OCI-LY1 (cell line): Measurements from ENCODE around the gene SH3TC2.
A peak's percentile ranks its signal among the peaks of the same experiment; 100 is the strongest.

Experiments used
- H2AFZ ChIP-seq: fragments of 200-600 bp; sonication (generic), shearing (Covaris generic); 2 replicates; pipeline ENCODE4 v1.6.0; 2014; ENCODE audit warnings: antibody characterized with exemption, mild to moderate bottlenecking, low read length
- H3F3A ChIP-seq: fragments of 200-600 bp; sonication (generic), shearing (Covaris generic); 2 replicates; pipeline ENCODE4 v1.6.0; 2014; ENCODE audit warnings: mild to moderate bottlenecking, antibody characterized with exemption, low read length, moderate library complexity; ENCODE audit not compliant: insufficient read depth
- H3K27ac ChIP-seq: fragments of 200-600 bp; sonication (generic); 2 replicates; pipeline ENCODE4 v1.5.1; 2014; ENCODE audit warnings: low read length, mixed run types, mild to moderate bottlenecking, low read depth; ENCODE audit not compliant: poor library complexity, severe bottlenecking
- H3K27me3 ChIP-seq: fragments of 200-600 bp; sonication (generic); 2 replicates; pipeline ENCODE4 v1.6.0; 2014; ENCODE audit warnings: antibody characterized with exemption, mild to moderate bottlenecking, low read length, moderate library complexity; ENCODE audit not compliant: insufficient read depth
- H3K36me3 ChIP-seq: fragments of 200-600 bp; sonication (generic); 2 replicates; pipeline ENCODE4 v1.6.1; 2014; ENCODE audit warnings: mild to moderate bottlenecking, antibody characterized with exemption, low read length, moderate library complexity, mixed read lengths; ENCODE audit not compliant: insufficient read depth
- H3K4me1 ChIP-seq: fragments of 200-600 bp; sonication (generic); 2 replicates; pipeline ENCODE4 v1.5.1; 2014; ENCODE audit warnings: mild to moderate bottlenecking, low read length, moderate library complexity; ENCODE audit not compliant: insufficient read depth, severe bottlenecking
- H3K4me2 ChIP-seq: fragments of 200-600 bp; sonication (generic), shearing (Covaris generic); 2 replicates; pipeline ENCODE4 v1.6.1; 2014; ENCODE audit warnings: low read length
- H3K4me3 ChIP-seq: fragments of 200-600 bp; sonication (generic); 2 replicates; pipeline ENCODE4 v1.5.1; 2014; ENCODE audit warnings: low read length, low read depth, mild to moderate bottlenecking, mixed read lengths; ENCODE audit not compliant: poor library complexity, severe bottlenecking
- H3K79me2 ChIP-seq: fragments of 200-600 bp; shearing (Covaris generic); 2 replicates; pipeline ENCODE4 v1.6.1; 2016; ENCODE audit warnings: mixed run types, low read length, mixed read lengths; ENCODE audit not compliant: insufficient read depth
- H3K9ac ChIP-seq: fragments of 200-600 bp; sonication (generic), shearing (Covaris generic); 2 replicates; pipeline ENCODE4 v1.6.1; 2014; ENCODE audit warnings: mild to moderate bottlenecking, low read length, mixed read lengths
- H3K9me2 ChIP-seq: fragments of 200-600 bp; sonication (generic), shearing (Covaris generic); 2 replicates; pipeline ENCODE4 v1.6.1; 2014; ENCODE audit warnings: low read depth, mild to moderate bottlenecking, low read length, mixed read lengths
- H3K9me3 ChIP-seq: fragments of 200-600 bp; shearing (Covaris generic); 2 replicates; pipeline ENCODE4 v1.6.1; 2014; ENCODE audit warnings: low read length, mixed read lengths
- H4K20me1 ChIP-seq: fragments of 200-600 bp; sonication (generic), shearing (Covaris generic); 2 replicates; pipeline ENCODE4 v1.6.0; 2016; ENCODE audit warnings: mild to moderate bottlenecking, low read length; ENCODE audit not compliant: insufficient read depth
- CTCF ChIP-seq: fragments of 200-600 bp; sonication (generic), shearing (Covaris generic); IDR thresholded peaks from 2 replicates; pipeline ENCODE4 v1.5.1; 2017; ENCODE audit warnings: mild to moderate bottlenecking, antibody characterized with exemption, low read length, moderate library complexity, mixed read lengths
- EZH2 ChIP-seq: fragments of 200-600 bp; sonication (generic), shearing (Covaris generic); IDR thresholded peaks from 2 replicates; pipeline ENCODE4 v1.8.0; 2017; ENCODE audit warnings: borderline replicate concordance, mixed run types, mild to moderate bottlenecking, antibody characterized with exemption, low read length, moderate library complexity, mixed read lengths

SH3TC2 gene

DNA sequence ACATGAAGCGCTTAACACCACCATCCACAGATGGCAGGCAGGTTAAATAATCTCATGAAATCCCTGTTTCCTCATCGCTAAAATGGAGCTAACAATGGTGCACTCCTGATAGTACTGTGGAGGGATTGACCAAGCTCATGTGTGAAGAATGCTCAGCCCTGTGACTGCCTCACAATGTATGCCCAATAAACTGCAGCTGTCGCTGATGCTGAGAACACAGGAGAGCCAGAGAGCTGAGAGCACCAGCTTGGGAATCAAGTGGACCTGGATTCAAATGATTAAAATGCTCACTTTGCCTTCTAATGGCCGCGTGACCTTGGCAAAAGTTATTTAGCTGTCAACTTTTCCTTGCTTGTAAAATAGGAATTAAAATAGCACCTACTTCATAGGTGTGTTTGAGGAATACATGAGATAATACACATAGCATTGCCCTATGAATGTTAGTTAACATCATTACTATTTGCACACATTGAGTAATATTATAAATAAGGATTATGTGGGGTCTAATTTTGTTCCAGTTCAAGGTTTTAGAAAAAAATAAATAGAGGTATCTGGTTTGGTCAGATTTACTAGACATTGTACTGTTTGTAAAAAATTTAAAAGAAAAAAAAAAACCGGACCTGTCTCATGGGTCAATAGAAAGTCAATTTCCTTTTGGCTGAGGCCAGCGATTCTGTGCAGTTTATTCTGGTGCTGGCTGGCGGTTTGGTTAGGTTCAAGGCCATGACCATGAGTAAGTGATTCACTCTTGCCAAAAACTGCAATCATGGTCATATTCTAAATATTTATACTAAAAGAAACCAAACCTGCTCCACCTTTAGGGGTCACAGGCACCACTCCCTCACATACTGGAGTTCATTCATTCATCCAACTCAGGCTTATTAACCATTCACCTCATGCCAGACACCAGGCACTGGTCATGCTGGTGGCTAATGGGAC is 101.3 kb downstream of the SH3TC2 start:
- H2AFZ ChIP-seq, result no peak overlapping the region
- no peak overlapping the region for H3K9ac ChIP-seq
- H4K20me1 ChIP-seq, result no peaks in the 10 kb centered on the region
- no peaks in the 10 kb centered on the region for H3K4me1 ChIP-seq
- H3K4me3 ChIP-seq, result no peak overlapping the region
- no peaks in the 10 kb centered on the region for H3K9me2 ChIP-seq
- TF ChIP-seq CTCF, result no peak
- no peak for TF ChIP-seq EZH2
- H3K36me3 ChIP-seq, result no peaks in the 10 kb centered on the region
- H3F3A ChIP-seq, result no peaks in the 10 kb centered on the region
- H3K79me2 ChIP-seq, result no peaks in the 10 kb centered on the region
- H3K27me3 ChIP-seq, result no peaks in the 10 kb centered on the region
- H3K4me2 ChIP-seq, result no peak overlapping the region
- no peaks in the 10 kb centered on the region for H3K9me3 ChIP-seq
- H3K27ac ChIP-seq, result no peak overlapping the region

GRCh38 chr5:148960070-148960769 is 102.6 kb downstream of the SH3TC2 start:
- Histone ChIP-seq H3K4me3 (no peak overlapping the region), H3K27ac (no peak overlapping the region), H3K4me2 (no peak overlapping the region), H3K9ac (no peak overlapping the region), H3F3A (no peaks in the 10 kb centered on the region), H3K36me3 (no peaks in the 10 kb centered on the region), H3K27me3 (no peaks in the 10 kb centered on the region), H2AFZ (no peak overlapping the region), H3K9me2 (no peaks in the 10 kb centered on the region), H3K9me3 (no peaks in the 10 kb centered on the region), H4K20me1 (no peaks in the 10 kb centered on the region), H3K79me2 (no peaks in the 10 kb centered on the region), H3K4me1 (no peaks in the 10 kb centered on the region)
- TF ChIP-seq EZH2 (no peak), CTCF (no peak)

DNA sequence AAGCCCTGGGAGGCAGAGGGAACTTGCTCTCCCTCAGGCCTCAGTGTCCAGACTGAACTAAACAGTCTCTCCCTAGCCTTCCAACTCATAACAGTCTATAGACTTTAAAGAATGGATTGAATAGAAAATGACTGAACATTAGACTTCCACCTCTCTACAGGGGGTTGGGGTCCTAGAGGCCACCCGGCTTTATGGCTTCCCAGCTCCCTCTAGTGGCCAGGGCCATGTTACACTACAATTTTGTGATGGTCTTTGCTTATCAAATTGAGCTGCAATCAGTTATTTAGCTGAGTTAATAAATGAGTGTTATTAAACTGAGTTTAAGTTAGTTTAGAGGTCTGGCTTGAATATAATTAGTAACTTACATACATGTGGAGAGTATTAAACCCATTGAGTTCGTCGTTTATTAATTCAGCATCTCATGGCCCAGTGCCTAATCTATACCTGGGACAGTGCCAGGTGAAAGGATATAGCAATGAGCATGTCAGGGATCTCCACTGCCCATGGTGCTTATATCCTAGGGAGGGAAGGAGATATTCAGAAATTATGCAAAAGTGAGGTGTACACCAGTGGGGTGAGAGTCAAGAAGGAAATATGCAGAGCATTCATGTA is 105.2 kb downstream of the SH3TC2 start:
- Histone ChIP-seq H3F3A (no peaks in the 10 kb centered on the region), H3K4me2 (no peak overlapping the region), H3K9ac (no peak overlapping the region), H3K9me2 (no peaks in the 10 kb centered on the region), H3K79me2 (no peaks in the 10 kb centered on the region), H2AFZ (no peak overlapping the region), H3K9me3 (no peaks in the 10 kb centered on the region), H3K27me3 (no peaks in the 10 kb centered on the region), H3K36me3 (no peaks in the 10 kb centered on the region), H3K4me1 (no peaks in the 10 kb centered on the region), H3K4me3 (no peak overlapping the region), H3K27ac (no peak overlapping the region), H4K20me1 (no peaks in the 10 kb centered on the region)
- peak; percentile 90 for TF ChIP-seq CTCF
- no peak for TF ChIP-seq EZH2
